SK-N-SH (cell line): ENCODE measurements around the gene CADM2. TPM values are rescaled to one million over a fixed set of nuclear protein-coding genes. Genes with fewer than 3 reads are reported as not detected.

Experiments used
- CTCF ChIA-PET: fragments of 300-600, 350-600 bp; formaldehyde crosslinking; extraction: SDS; loops from one replicate; lab custom pipeline; 2021; lab: Yijun Ruan, JAX
- POLR2A ChIA-PET: fragments of 350-600 bp; sonication (Branson Sonifier 250); formaldehyde crosslinking; extraction: SDS; loops from one replicate; lab custom pipeline; 2020; ENCODE audit warnings: antibody characterized with exemption, inconsistent platforms; lab: Yijun Ruan, JAX
- DNase-seq: peaks from one replicate; pipeline ENCODE4 v3.0.0; 2012
- H2AFZ ChIP-seq: fragments of 200-600 bp; sonication (generic); 2 replicates; pipeline ENCODE4 v1.8.1; 2016; ENCODE audit warnings: antibody characterized with exemption, mild to moderate bottlenecking, low read depth
- H3F3A ChIP-seq: fragments of 200-600 bp; sonication (generic); replicated peaks from 2 replicates; pipeline ENCODE3; 2016; ENCODE audit warnings: antibody characterized with exemption, mild to moderate bottlenecking; ENCODE audit not compliant: insufficient read depth
- H3K27ac ChIP-seq, 2 experiments: fragments of 200-500 bp in 1 of 2; fragments of 200-600 bp in 1 of 2; sonication (Bioruptor generic) in 1 of 2; sonication (generic), shearing (Covaris generic) in 1 of 2; 2 replicates each; pipeline versions ENCODE4 v1.5.1 to v1.6.1; 2014 to 2016; ENCODE audit warnings: low read depth in 2 of 2, inconsistent platforms in 1 of 2, low read length in 1 of 2, mild to moderate bottlenecking in 1 of 2, mixed read lengths in 1 of 2
- H3K27me3 ChIP-seq: fragments of 200-600 bp; sonication (generic), shearing (Covaris generic); 2 replicates; pipeline ENCODE4 v1.6.1; 2016; ENCODE audit warnings: mixed run types; ENCODE audit not compliant: insufficient read depth
- H3K36me3 ChIP-seq, 2 experiments: fragments of 200-500 bp in 1 of 2; fragments of 200-600 bp in 1 of 2; sonication (Bioruptor generic) in 1 of 2; sonication (generic) in 1 of 2; replicated peaks in 1 of 2; 2 replicates each; pipeline versions ENCODE3 to v1.5.1; 2014 to 2016; ENCODE audit warnings: low read length in 1 of 2, mild to moderate bottlenecking in 1 of 2; ENCODE audit not compliant: insufficient read depth in 2 of 2, control insufficient read depth in 1 of 2
- H3K4me1 ChIP-seq, 2 experiments: fragments of 200-500 bp in 1 of 2; fragments of 200-600 bp in 1 of 2; sonication (Bioruptor generic) in 1 of 2; sonication (generic), shearing (Covaris generic) in 1 of 2; 2 replicates each; pipeline versions ENCODE4 v1.5.1 to v1.6.1; 2014 to 2016; ENCODE audit warnings: low read depth in 1 of 2, low read length in 1 of 2, mixed run types in 1 of 2; ENCODE audit not compliant: insufficient read depth in 2 of 2, control insufficient read depth in 1 of 2
- H3K4me2 ChIP-seq: fragments of 200-600 bp; sonication (generic), shearing (Covaris generic); 2 replicates; pipeline ENCODE4 v1.6.1; 2017; ENCODE audit warnings: mixed run types
- H3K4me3 ChIP-seq, 2 experiments: fragments of 200-500 bp in 1 of 2; fragments of 200-600 bp in 1 of 2; sonication (Bioruptor generic) in 1 of 2; sonication (generic), shearing (Covaris generic) in 1 of 2; 2 replicates each; pipeline versions ENCODE4 v1.5.1 to v1.8.1; 2014 to 2016; ENCODE audit warnings: low read depth in 2 of 2, inconsistent platforms in 1 of 2, low read length in 1 of 2, mild to moderate bottlenecking in 1 of 2, mixed read lengths in 1 of 2, moderate library complexity in 1 of 2
- H3K79me2 ChIP-seq: fragments of 200-600 bp; sonication (generic); 2 replicates; pipeline ENCODE4 v1.8.1; 2017; ENCODE audit warnings: mild to moderate bottlenecking; ENCODE audit not compliant: insufficient read depth
- H3K9ac ChIP-seq: fragments of 200-600 bp; sonication (generic); 2 replicates; pipeline ENCODE4 v1.6.1; 2017; ENCODE audit warnings: mixed run types
- H3K9me2 ChIP-seq: fragments of 200-600 bp; sonication (generic); 2 replicates; pipeline ENCODE4 v1.6.1; 2017; ENCODE audit warnings: mixed run types
- H3K9me3 ChIP-seq: fragments of 200-600 bp; sonication (generic); 2 replicates; pipeline ENCODE4 v1.6.1; 2017; ENCODE audit warnings: mixed run types, mild to moderate bottlenecking, moderate library complexity
- H4K20me1 ChIP-seq: fragments of 200-600 bp; sonication (generic); 2 replicates; pipeline ENCODE4 v1.6.1; 2017; ENCODE audit warnings: mild to moderate bottlenecking, mixed run types; ENCODE audit not compliant: insufficient read depth
- EZH2phosphoT487 ChIP-seq: fragments of 200-600 bp; sonication (generic); IDR thresholded peaks from 2 replicates; pipeline ENCODE4 v1.6.1; 2017; ENCODE audit warnings: low read depth, mixed run types, mild to moderate bottlenecking, antibody characterized with exemption, moderate library complexity, borderline replicate concordance
- FOSL2 ChIP-seq: IDR thresholded peaks from 2 replicates; pipeline ENCODE4 v1.4.0; 2012; ENCODE audit warnings: low read depth, mild to moderate bottlenecking, moderate library complexity, borderline replicate concordance
- GABPA ChIP-seq: IDR thresholded peaks from 2 replicates; pipeline ENCODE4 v1.4.0; 2012; ENCODE audit warnings: low read depth, mild to moderate bottlenecking
- MEF2A ChIP-seq: IDR thresholded peaks from 2 replicates; pipeline ENCODE4 v1.4.0; 2012; ENCODE audit warnings: low read depth, borderline replicate concordance
- NFIC ChIP-seq: IDR thresholded peaks from 2 replicates; pipeline ENCODE4 v1.4.0; 2012; ENCODE audit warnings: borderline replicate concordance
- NRF1 ChIP-seq: IDR thresholded peaks from 2 replicates; pipeline ENCODE4 v1.6.1; 2012; ENCODE audit warnings: low read depth, mild to moderate bottlenecking, low read length
- POLR2AphosphoS5 ChIP-seq: IDR thresholded peaks from 2 replicates; pipeline ENCODE4 v1.6.1; 2012; ENCODE audit warnings: low read depth, low read length
- RAD21 ChIP-seq: IDR thresholded peaks from 2 replicates; pipeline ENCODE4 v1.6.1; 2012; ENCODE audit warnings: mild to moderate bottlenecking, low read length
- RFX5 ChIP-seq: IDR thresholded peaks from 2 replicates; pipeline ENCODE4 v1.6.1; 2012; ENCODE audit warnings: mild to moderate bottlenecking, improper control_type of control experiment, low read length
- SIN3A ChIP-seq: IDR thresholded peaks from 2 replicates; pipeline ENCODE4 v1.6.1; 2012; ENCODE audit warnings: low read depth, mild to moderate bottlenecking, low read length, moderate library complexity, borderline replicate concordance
- SMC3 ChIP-seq: IDR thresholded peaks from 2 replicates; pipeline ENCODE4 v1.6.1; 2012; ENCODE audit warnings: low read depth, low read length, improper control_type of control experiment
- TEAD4 ChIP-seq: IDR thresholded peaks from 2 replicates; pipeline ENCODE4 v1.4.0; 2012; ENCODE audit warnings: mild to moderate bottlenecking, borderline replicate concordance; ENCODE audit not compliant: insufficient read depth
- YY1 ChIP-seq: IDR thresholded peaks from 2 replicates; pipeline ENCODE4 v1.4.0; 2012; ENCODE audit warnings: low read depth, mild to moderate bottlenecking
- WGBS: methylation state at CpG from one replicate; pipeline ENCODE4 v1.1.6; 2017; ENCODE audit warnings: low lambda C conversion rate; 5-methylcytosine and 5-hydroxymethylcytosine counted together
- polyA plus RNA-seq, 3 experiments: library from polyadenylated mRNA; depleted of rRNA; stranded (reverse); fragments of >200 nt; gene quantifications; 2 replicates each; pipeline ENCODE4 v1.2.3, GENCODE V29; 2012
- TF ChIP-seq, protein P1 (sequence below): IDR thresholded peaks from 2 replicates; pipeline ENCODE4 v1.4.0; 2012; ENCODE audit warnings: low read depth
- TF ChIP-seq, protein P2 (sequence below): IDR thresholded peaks from 2 replicates; pipeline ENCODE4 v1.4.0; 2012; ENCODE audit warnings: low read depth, borderline replicate concordance
- TF ChIP-seq, protein P3 (sequence below): fragments of 150-350 bp; IDR thresholded peaks from 2 replicates; pipeline ENCODE4 v1.6.1; 2016; ENCODE audit warnings: mild to moderate bottlenecking, low read depth, low read length
- TF ChIP-seq, protein P4 (sequence below): IDR thresholded peaks from 2 replicates; pipeline ENCODE4 v1.4.0; 2012; ENCODE audit warnings: low read depth, borderline replicate concordance
- TF ChIP-seq, protein P5 (sequence below): IDR thresholded peaks from 2 replicates; pipeline ENCODE4 v1.6.1; 2012; ENCODE audit warnings: mild to moderate bottlenecking, low read depth, low read length, moderate library complexity

Gene CADM2
- polyA plus RNA-seq, 1 of the 3 experiments (the other 2 are of a cell fraction): 0.46 TPM

DNA sequence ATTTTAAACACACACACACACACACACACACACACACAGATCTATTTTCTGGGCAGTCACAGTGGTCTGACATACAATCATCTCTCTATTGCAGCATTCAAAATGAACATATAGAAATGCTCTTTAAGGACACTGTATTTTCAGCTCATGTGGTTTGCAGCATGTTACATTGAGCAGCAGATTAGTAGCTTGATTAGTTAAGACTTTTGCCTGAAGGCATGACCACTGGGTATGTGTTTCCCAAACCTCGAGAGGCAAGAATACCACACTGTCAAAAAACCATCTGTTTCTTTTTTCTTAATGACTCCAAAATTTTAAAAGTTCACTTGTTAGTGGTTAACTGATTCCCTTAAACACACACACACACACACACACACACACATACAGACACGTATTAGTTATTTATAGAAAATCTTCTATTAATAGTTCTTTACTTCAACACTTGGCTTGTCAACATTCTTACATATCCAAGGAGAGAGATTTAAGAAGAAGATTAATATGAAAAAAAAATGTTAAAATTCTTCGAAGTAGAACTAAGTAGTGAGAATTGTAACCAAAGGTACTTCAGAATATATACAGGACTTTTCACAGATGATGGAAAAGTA is 518.2 kb downstream of the CADM2 start:
- Histone ChIP-seq H3K79me2 (no peaks in the 10 kb centered on the region), H3K4me3 (no peak overlapping the region), H3K9ac (no peak overlapping the region), H3K27me3 (no peaks in the 10 kb centered on the region), H3K9me3 (no peaks in the 10 kb centered on the region), H3K4me1 (no peaks in the 10 kb centered on the region; a peak in 1 of 4 replicates), H3F3A (peaks cover 3% of the 10 kb centered on the region), H3K36me3 (no peaks in the 10 kb centered on the region), H3K9me2 (no peaks in the 10 kb centered on the region), H4K20me1 (no peaks in the 10 kb centered on the region), H3K27ac (no peak overlapping the region), H2AFZ (no peak overlapping the region), H3K4me2 (no peak overlapping the region)
- 26% methylated on average over 3 of the region's 3 CpGs for WGBS
- ChIA-PET POLR2A (no interaction called here), CTCF (interaction anchor here (0.7 to 1.1 kb wide), 2 partner anchors 13 to 29 kb away, joined by 3 read pairs; no protein-coding TSS in a partner anchor)
- DNase-seq: no peak
- TF ChIP-seq SIN3A (no peak), NRF1 (no peak), NFIC (no peak), MEF2A (no peak), RAD21 (no peak), GABPA (no peak), RFX5 (no peak), FOSL2 (no peak), SMC3 (no peak), POLR2AphosphoS5 (no peak), TEAD4 (no peak), YY1 (no peak), EZH2phosphoT487 (no peak)
- TF ChIP-seq, protein P1, sequence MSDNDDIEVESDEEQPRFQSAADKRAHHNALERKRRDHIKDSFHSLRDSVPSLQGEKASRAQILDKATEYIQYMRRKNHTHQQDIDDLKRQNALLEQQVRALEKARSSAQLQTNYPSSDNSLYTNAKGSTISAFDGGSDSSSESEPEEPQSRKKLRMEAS: no peak
- TF ChIP-seq, protein P2, sequence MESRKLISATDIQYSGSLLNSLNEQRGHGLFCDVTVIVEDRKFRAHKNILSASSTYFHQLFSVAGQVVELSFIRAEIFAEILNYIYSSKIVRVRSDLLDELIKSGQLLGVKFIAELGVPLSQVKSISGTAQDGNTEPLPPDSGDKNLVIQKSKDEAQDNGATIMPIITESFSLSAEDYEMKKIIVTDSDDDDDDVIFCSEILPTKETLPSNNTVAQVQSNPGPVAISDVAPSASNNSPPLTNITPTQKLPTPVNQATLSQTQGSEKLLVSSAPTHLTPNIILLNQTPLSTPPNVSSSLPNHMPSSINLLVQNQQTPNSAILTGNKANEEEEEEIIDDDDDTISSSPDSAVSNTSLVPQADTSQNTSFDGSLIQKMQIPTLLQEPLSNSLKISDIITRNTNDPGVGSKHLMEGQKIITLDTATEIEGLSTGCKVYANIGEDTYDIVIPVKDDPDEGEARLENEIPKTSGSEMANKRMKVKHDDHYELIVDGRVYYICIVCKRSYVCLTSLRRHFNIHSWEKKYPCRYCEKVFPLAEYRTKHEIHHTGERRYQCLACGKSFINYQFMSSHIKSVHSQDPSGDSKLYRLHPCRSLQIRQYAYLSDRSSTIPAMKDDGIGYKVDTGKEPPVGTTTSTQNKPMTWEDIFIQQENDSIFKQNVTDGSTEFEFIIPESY: no peak
- TF ChIP-seq, protein P3, sequence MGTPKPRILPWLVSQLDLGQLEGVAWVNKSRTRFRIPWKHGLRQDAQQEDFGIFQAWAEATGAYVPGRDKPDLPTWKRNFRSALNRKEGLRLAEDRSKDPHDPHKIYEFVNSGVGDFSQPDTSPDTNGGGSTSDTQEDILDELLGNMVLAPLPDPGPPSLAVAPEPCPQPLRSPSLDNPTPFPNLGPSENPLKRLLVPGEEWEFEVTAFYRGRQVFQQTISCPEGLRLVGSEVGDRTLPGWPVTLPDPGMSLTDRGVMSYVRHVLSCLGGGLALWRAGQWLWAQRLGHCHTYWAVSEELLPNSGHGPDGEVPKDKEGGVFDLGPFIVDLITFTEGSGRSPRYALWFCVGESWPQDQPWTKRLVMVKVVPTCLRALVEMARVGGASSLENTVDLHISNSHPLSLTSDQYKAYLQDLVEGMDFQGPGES: no peak
- TF ChIP-seq, protein P4, sequence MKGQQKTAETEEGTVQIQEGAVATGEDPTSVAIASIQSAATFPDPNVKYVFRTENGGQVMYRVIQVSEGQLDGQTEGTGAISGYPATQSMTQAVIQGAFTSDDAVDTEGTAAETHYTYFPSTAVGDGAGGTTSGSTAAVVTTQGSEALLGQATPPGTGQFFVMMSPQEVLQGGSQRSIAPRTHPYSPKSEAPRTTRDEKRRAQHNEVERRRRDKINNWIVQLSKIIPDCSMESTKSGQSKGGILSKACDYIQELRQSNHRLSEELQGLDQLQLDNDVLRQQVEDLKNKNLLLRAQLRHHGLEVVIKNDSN: no peak
- TF ChIP-seq, protein P5, sequence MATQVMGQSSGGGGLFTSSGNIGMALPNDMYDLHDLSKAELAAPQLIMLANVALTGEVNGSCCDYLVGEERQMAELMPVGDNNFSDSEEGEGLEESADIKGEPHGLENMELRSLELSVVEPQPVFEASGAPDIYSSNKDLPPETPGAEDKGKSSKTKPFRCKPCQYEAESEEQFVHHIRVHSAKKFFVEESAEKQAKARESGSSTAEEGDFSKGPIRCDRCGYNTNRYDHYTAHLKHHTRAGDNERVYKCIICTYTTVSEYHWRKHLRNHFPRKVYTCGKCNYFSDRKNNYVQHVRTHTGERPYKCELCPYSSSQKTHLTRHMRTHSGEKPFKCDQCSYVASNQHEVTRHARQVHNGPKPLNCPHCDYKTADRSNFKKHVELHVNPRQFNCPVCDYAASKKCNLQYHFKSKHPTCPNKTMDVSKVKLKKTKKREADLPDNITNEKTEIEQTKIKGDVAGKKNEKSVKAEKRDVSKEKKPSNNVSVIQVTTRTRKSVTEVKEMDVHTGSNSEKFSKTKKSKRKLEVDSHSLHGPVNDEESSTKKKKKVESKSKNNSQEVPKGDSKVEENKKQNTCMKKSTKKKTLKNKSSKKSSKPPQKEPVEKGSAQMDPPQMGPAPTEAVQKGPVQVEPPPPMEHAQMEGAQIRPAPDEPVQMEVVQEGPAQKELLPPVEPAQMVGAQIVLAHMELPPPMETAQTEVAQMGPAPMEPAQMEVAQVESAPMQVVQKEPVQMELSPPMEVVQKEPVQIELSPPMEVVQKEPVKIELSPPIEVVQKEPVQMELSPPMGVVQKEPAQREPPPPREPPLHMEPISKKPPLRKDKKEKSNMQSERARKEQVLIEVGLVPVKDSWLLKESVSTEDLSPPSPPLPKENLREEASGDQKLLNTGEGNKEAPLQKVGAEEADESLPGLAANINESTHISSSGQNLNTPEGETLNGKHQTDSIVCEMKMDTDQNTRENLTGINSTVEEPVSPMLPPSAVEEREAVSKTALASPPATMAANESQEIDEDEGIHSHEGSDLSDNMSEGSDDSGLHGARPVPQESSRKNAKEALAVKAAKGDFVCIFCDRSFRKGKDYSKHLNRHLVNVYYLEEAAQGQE: no peak
- TF ChIP-seq, all 33 proteins: peak for 0
